ENCODE results near the gene SRGAP1.

DNA sequence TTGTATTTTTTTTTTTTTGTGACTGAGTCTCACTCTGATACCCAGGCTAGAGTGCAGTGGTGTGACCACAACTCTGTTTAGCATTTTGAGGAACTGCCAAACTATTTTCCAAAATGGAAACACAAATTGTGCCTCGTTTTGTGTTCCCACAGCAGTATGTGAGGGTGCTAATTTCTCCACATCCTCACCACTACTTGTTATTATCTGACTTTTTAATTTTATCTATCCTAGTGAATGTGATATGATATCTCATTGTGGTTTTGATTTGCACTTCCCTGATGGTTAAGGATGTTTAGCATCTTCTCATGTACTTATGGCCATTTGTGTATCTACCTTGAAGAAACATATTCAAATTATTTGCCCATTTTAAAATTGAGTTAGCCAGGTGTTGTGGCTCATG is 62.4 kb downstream of the SRGAP1 start:
- TF ChIP-seq, protein P1, sequence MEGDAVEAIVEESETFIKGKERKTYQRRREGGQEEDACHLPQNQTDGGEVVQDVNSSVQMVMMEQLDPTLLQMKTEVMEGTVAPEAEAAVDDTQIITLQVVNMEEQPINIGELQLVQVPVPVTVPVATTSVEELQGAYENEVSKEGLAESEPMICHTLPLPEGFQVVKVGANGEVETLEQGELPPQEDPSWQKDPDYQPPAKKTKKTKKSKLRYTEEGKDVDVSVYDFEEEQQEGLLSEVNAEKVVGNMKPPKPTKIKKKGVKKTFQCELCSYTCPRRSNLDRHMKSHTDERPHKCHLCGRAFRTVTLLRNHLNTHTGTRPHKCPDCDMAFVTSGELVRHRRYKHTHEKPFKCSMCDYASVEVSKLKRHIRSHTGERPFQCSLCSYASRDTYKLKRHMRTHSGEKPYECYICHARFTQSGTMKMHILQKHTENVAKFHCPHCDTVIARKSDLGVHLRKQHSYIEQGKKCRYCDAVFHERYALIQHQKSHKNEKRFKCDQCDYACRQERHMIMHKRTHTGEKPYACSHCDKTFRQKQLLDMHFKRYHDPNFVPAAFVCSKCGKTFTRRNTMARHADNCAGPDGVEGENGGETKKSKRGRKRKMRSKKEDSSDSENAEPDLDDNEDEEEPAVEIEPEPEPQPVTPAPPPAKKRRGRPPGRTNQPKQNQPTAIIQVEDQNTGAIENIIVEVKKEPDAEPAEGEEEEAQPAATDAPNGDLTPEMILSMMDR (IDR thresholded peaks at IDR 0.05; ENCODE audit: control extremely low read depth in 1 of 3, insufficient read depth in 1 of 3, low read depth in 1 of 3, low read length in 3 of 3) = no peak
- no peak for TF ChIP-seq POLR2A (IDR thresholded peaks at IDR 0.05; ENCODE audit: control extremely low read depth in 1 of 2, low read depth in 2 of 2, low read length in 2 of 2)
- TF ChIP-seq SUZ12 (IDR thresholded peaks at IDR 0.05; ENCODE audit: low read length) = no peak
- no peak for TF ChIP-seq EZH2 (IDR thresholded peaks at IDR 0.05; ENCODE audit: low read depth, low read length, severe bottlenecking)
- TF ChIP-seq, protein P2, sequence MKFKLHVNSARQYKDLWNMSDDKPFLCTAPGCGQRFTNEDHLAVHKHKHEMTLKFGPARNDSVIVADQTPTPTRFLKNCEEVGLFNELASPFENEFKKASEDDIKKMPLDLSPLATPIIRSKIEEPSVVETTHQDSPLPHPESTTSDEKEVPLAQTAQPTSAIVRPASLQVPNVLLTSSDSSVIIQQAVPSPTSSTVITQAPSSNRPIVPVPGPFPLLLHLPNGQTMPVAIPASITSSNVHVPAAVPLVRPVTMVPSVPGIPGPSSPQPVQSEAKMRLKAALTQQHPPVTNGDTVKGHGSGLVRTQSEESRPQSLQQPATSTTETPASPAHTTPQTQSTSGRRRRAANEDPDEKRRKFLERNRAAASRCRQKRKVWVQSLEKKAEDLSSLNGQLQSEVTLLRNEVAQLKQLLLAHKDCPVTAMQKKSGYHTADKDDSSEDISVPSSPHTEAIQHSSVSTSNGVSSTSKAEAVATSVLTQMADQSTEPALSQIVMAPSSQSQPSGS (IDR thresholded peaks at IDR 0.05; ENCODE audit: low read length) = no peak
- TF ChIP-seq GTF2F1 (IDR thresholded peaks at IDR 0.05; ENCODE audit: borderline replicate concordance, low read depth, low read length) = no peak
- TF ChIP-seq POLR2AphosphoS5 (IDR thresholded peaks at IDR 0.05; ENCODE audit: low read depth, low read length) = no peak
- TF ChIP-seq TBP (IDR thresholded peaks at IDR 0.05; ENCODE audit: low read depth, low read length) = no peak
- TF ChIP-seq BCL11A (IDR thresholded peaks at IDR 0.05; ENCODE audit: low read depth in 2 of 2, low read length in 2 of 2) = no peak
- TF ChIP-seq, protein P3, sequence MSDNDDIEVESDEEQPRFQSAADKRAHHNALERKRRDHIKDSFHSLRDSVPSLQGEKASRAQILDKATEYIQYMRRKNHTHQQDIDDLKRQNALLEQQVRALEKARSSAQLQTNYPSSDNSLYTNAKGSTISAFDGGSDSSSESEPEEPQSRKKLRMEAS (IDR thresholded peaks at IDR 0.05) = no peak
- no peak for TF ChIP-seq RAD21 (IDR thresholded peaks at IDR 0.05 in 1 of 2, conservative IDR thresholded peaks at IDR 0.05 in 1 of 2; ENCODE audit: low read depth in 2 of 2, low read length in 2 of 2)
